HCT116 (cell line): ENCODE results near the gene ZBTB21.

Source experiments
- CEBPB ChIP-seq: IDR thresholded peaks from 2 replicates; pipeline ENCODE4 v1.6.1; 2012; ENCODE audit warnings: low read depth
- ELF1 ChIP-seq: IDR thresholded peaks from 2 replicates; pipeline ENCODE4 v1.6.1; 2012; ENCODE audit warnings: low read depth, borderline replicate concordance
- EZH2 ChIP-seq: fragments of 200-600 bp; sonication (generic); IDR thresholded peaks from 2 replicates; pipeline ENCODE4 v1.6.1; 2017; ENCODE audit warnings: antibody characterized with exemption, mixed run types
- JUND ChIP-seq: IDR thresholded peaks from 2 replicates; pipeline ENCODE4 v1.6.1; 2012
- POLR2A ChIP-seq: IDR thresholded peaks from 2 replicates; pipeline ENCODE4 v1.7.0; 2011; ENCODE audit warnings: borderline replicate concordance; ENCODE audit not compliant: insufficient read depth, insufficient read length; ENCODE audit errors: extremely low read depth
- POLR2AphosphoS5 ChIP-seq: IDR thresholded peaks from 2 replicates; pipeline ENCODE4 v1.6.1; 2011; ENCODE audit warnings: mild to moderate bottlenecking, low read depth, low read length, moderate library complexity
- RAD21 ChIP-seq: IDR thresholded peaks from 2 replicates; pipeline ENCODE4 v1.6.1; 2012; ENCODE audit warnings: low read depth, mild to moderate bottlenecking
- SIN3A ChIP-seq: IDR thresholded peaks from 2 replicates; pipeline ENCODE4 v1.6.1; 2012; ENCODE audit warnings: low read depth
- YY1 ChIP-seq: IDR thresholded peaks from 2 replicates; pipeline ENCODE4 v1.6.1; 2011; ENCODE audit warnings: low read length, low read depth, moderate library complexity, mild to moderate bottlenecking; ENCODE audit not compliant: insufficient replicate concordance; ENCODE audit errors: extremely low read depth
- ZNF274 ChIP-seq: fragments of 200-500 bp; sonication (Bioruptor generic); IDR thresholded peaks from 2 replicates; pipeline ENCODE4 v1.6.1; 2014; ENCODE audit warnings: mild to moderate bottlenecking, low read depth, low read length, inconsistent platforms
- TF ChIP-seq, protein P1 (sequence below), 3 experiments: fragments of 200-600 bp in 1 of 3; sonication (generic) in 1 of 3; IDR thresholded peaks in 2 of 3; conservative IDR thresholded peaks in 1 of 3; 2 replicates each; pipeline ENCODE4 v1.5.1; 2012 to 2017; ENCODE audit warnings: low read depth in 2 of 3, low read length in 2 of 3, antibody characterized with exemption in 1 of 3, borderline replicate concordance in 1 of 3, control low read depth in 1 of 3, mild to moderate bottlenecking in 1 of 3, mixed read lengths in 1 of 3, mixed run types in 1 of 3, moderate library complexity in 1 of 3; ENCODE audit not compliant: insufficient read depth in 1 of 3

- TF ChIP-seq ZNF274 (no peak), EZH2 (no peak), POLR2A (no peak), RAD21 (no peak), JUND (no peak), POLR2AphosphoS5 (no peak), SIN3A (no peak), CEBPB (no peak), ELF1 (no peak), YY1 (no peak)
- TF ChIP-seq, protein P1, sequence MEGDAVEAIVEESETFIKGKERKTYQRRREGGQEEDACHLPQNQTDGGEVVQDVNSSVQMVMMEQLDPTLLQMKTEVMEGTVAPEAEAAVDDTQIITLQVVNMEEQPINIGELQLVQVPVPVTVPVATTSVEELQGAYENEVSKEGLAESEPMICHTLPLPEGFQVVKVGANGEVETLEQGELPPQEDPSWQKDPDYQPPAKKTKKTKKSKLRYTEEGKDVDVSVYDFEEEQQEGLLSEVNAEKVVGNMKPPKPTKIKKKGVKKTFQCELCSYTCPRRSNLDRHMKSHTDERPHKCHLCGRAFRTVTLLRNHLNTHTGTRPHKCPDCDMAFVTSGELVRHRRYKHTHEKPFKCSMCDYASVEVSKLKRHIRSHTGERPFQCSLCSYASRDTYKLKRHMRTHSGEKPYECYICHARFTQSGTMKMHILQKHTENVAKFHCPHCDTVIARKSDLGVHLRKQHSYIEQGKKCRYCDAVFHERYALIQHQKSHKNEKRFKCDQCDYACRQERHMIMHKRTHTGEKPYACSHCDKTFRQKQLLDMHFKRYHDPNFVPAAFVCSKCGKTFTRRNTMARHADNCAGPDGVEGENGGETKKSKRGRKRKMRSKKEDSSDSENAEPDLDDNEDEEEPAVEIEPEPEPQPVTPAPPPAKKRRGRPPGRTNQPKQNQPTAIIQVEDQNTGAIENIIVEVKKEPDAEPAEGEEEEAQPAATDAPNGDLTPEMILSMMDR (IDR thresholded peaks at IDR 0.05 in 2 of 3, conservative IDR thresholded peaks at IDR 0.05 in 1 of 3; ENCODE audit: borderline replicate concordance in 1 of 3, insufficient read depth in 1 of 3, low read depth in 2 of 3, low read length in 2 of 3), result no peak
Measured at GRCh38 chr21:41964171-41964570, 46.0 kb downstream of the ZBTB21 start.
